Cardiac fibroblast (primary cell): ENCODE data around the gene PER1.

Experiments
- DNase-seq, 2 donors: peaks; one replicate each; pipeline versions ENCODE4 v3.0.0 to v3.0.0-alpha.2; 2010; ENCODE audit warnings: low read depth in 2 of 2
- H3K4me3 ChIP-seq, 2 donors: replicated peaks in 1 of 2; 1 replicate in 1 of 2; 2 replicates in 1 of 2; pipeline ENCODE4 v1.5.1; 2011; ENCODE audit warnings: low read depth in 2 of 2, low read length in 2 of 2, mild to moderate bottlenecking in 2 of 2, moderate library complexity in 1 of 2
- CTCF ChIP-seq: IDR thresholded peaks from one replicate; pipeline ENCODE4 v1.5.1; 2011; ENCODE audit warnings: low read depth, mild to moderate bottlenecking, low read length, inconsistent platforms

Gene PER1

GRCh38 chr17:8122924-8123694 is 29.1 kb downstream of the PER1 start:
- no peak for TF ChIP-seq CTCF
- peak overlapping the region; percentile 53 to 70 for H3K4me3 ChIP-seq
- DNase-seq: peak; percentile 34 to 43

- peak; percentile 40 to 54 for DNase-seq
- peak overlapping the region; percentile 53 to 70 for H3K4me3 ChIP-seq
- no peak for TF ChIP-seq CTCF
Observed at GRCh38 chr17:8122422-8122923, 29.7 kb downstream of the PER1 start.

DNA sequence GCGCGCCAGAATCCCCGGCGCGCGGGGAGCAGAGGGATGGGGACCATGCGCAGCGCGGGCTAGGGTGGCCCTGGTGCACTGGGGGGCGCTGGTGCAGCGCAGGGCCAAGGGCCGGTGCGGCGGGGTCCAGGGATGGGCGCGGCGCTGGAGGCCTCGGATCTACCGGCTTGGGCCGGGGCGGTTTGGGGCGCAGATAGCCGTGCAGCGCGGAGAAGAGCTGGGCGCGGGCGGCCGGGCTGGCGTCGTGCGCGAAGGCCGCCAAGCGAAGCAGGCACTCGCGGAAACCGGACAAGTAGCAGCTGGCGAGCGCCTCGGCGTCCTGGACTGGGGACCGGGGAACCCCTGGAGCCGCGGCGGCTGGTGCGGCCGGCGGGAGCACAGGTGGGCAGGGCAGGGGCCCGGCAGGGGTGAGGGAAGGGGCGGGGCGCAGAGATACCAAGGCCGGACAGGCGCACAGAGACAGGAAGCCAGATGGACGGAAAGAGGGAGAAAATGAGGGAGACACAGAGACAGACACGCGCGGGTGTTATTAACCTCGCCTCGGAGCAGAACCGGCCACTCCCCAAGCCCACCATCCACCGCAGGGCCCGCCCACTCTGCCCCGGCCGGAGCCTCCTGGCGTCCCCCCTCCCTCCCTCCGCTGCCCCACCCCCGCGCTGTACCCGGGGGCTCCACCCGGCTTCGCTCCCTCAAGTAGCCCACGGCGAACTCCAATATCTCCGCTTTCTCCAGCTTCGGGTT is 30.4 kb downstream of the PER1 start:
- peak; percentile 61 to 66 for DNase-seq
- H3K4me3 ChIP-seq: peak overlapping the region; percentile 53 to 70
- no peak for TF ChIP-seq CTCF

DNA sequence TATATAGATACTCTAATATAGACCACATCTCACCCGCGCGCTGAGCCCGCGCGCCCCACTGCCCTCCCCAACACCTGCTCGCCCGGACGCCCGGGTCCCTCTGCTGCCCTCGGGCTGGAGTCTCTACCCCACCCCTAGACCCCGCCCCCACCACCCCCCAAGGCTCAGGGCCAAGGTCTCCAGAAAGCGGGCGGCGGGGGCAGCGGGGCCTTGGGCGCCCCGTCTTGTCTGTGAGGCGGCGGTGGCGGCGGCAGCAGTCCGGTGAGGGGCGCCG is 30.9 kb downstream of the PER1 start:
- TF ChIP-seq CTCF: no peak
- peak overlapping the region; percentile 53 to 70 for H3K4me3 ChIP-seq
- no peak for DNase-seq

DNA sequence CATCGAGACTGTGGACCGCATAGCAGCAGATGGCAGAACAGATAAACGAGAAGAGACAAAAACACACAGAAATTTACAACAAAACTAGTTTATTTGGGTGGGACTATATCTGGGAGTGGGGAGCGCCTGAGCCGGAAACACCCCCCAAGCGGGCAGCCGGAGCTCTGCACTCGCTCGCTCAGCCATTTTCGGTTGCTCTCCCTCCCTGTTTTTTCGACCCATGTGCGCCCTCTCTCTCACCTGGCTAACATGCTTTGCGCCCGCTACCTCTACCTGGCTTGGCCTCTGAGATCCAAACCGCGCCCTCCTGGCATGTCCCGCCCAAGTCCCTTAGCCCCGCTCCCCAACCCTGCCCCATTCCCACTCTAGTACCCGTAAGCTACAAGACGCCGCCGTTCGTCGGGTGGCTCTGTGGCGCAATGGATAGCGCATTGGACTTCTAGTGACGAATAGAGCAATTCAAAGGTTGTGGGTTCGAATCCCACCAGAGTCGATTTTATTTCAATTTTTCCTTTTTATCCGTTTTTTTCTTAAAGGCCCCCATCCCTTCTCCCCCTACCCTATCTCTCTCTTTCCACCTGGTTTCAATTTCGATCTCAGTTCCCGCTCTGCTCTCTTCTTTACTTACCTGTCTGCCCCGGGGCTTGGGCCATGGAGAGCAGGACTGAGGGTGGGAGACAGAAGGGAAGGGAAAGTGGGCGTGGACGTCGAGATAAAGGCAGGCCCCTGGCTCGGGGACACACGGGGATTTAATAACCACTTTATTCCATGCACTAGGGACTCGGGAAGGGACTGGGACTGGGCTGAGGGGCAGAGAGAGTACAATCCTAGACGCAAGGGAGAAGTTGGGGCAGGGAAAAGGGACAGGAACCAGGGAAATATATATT is 31.4 kb downstream of the PER1 start:
- peak; percentile 59 for TF ChIP-seq CTCF
- DNase-seq: peak; percentile 75 to 87

More for the DNA sequence above, 31.4 kb downstream of the PER1 start:
- peak overlapping the region; percentile 53 to 70 for H3K4me3 ChIP-seq
